ENCODE data around the gene SYT2. TPM values are rescaled to one million over a fixed set of nuclear protein-coding genes. Genes with fewer than 3 reads are reported as not detected.

Gene SYT2
- total and polyA plus RNA-seq, 9 of the 15 experiments (the other 6 are each of a cell fraction or from before 2014, with no cell fraction given), result not detected

GRCh38 chr1:202628646-202629215, 81.5 kb downstream of the SYT2 start:
- WGBS (ENCODE audit: insufficient coverage, low coverage, missing lambda C conversion rate), result under 1% methylated on average over 7 of the region's 7 CpGs
- H4K20me1 ChIP-seq (replicated peaks; ENCODE audit: control insufficient read depth, insufficient read depth, low read length), result peaks cover 10% of the 10 kb centered on the region
- BruUV-seq (replicated peaks), result no TSS peak
- POLR2A ChIA-PET, result interaction anchor here (0.6 to 1.0 kb wide), 3 partner anchors 53 to 339 kb away, joined by 3 read pairs; no protein-coding TSS in a partner anchor
- peaks cover 0 to 7% of the 10 kb centered on the region in 2 experiments; a peak in 3 of 5 replicates for H3K4me1 ChIP-seq (replicated peaks in 1 of 2; ENCODE audit: control insufficient read depth in 2 of 2, insufficient read depth in 2 of 2, low read length in 2 of 2)
- no peak overlapping the region for H3K4me2 ChIP-seq (ENCODE audit: insufficient read depth, low read length)
- no peak overlapping the region for H3K4me3 ChIP-seq
- CTCF ChIA-PET (ENCODE audit: low intra/inter-chr PET ratio), result interaction anchor here (0.6 kb wide), 1 partner anchor 438 kb away, joined by 3 read pairs; no protein-coding TSS in a partner anchor
- H3K27me3 ChIP-seq (ENCODE audit: control insufficient read depth in 2 of 2, insufficient read depth in 2 of 2, low read length in 2 of 2), result peaks cover 7 to 59% of the 10 kb centered on the region in 2 experiments; a peak in 4 of 5 replicates
- intact Hi-C loops (cut with micrococcal nuclease) (no loop called here), in situ Hi-C loops (cut with MboI) (loop anchor here (10.0 kb wide), 1 partner anchor 926 kb away; no protein-coding TSS in a partner anchor)
- H3K27ac ChIP-seq (ENCODE audit: extremely low read depth, low read depth, low read length), result no peak overlapping the region
- DNase-seq (ENCODE audit: extremely low read depth in 1 of 4, low spot score in 3 of 4) (no peak), ATAC-seq (no peak), FAIRE-seq (no peak)
- no peaks in the 10 kb centered on the region; the same call in 2 of the 3 replicates for H3K36me3 ChIP-seq (ENCODE audit: control insufficient read depth, insufficient read depth, low read length)
- H2AFZ ChIP-seq (ENCODE audit: low read depth, low read length), result no peak overlapping the region
- no peaks in the 10 kb centered on the region for H3K9me3 ChIP-seq (replicated peaks; ENCODE audit: control insufficient read depth, insufficient read depth, low read depth, low read length)
- no peak overlapping the region for H3K9ac ChIP-seq (ENCODE audit: insufficient read depth in 1 of 2, low read depth in 2 of 2, low read length in 2 of 2)
- peaks cover 6% of the 10 kb centered on the region for H3K9me1 ChIP-seq (ENCODE audit: control insufficient read depth, insufficient read depth, low read length)
- H3K79me2 ChIP-seq (ENCODE audit: control insufficient read depth, insufficient read depth, low read length), result no peaks in the 10 kb centered on the region
- no peak for TF ChIP-seq SRSF1 (IDR thresholded peaks at IDR 0.05; ENCODE audit: low read depth, low read length)
- TF ChIP-seq SRF (CRISPR knock-in tag; IDR thresholded peaks at IDR 0.05), result no peak
- TF ChIP-seq HMG20B (CRISPR knock-in tag; IDR thresholded peaks at IDR 0.05), result no peak
- TF ChIP-seq FOXP1 (CRISPR knock-in tag; IDR thresholded peaks at IDR 0.05), result no peak
- TF ChIP-seq XRCC4 (IDR thresholded peaks at IDR 0.05; ENCODE audit: extremely low read depth, insufficient read depth, insufficient read length), result no peak
- no peak for TF ChIP-seq NR0B1 (IDR thresholded peaks at IDR 0.05; ENCODE audit: partially characterized antibody)
- TF ChIP-seq ZNF140 (CRISPR knock-in tag; IDR thresholded peaks at IDR 0.05), result no peak
- no peak for TF ChIP-seq ZNF778 (CRISPR knock-in tag; IDR thresholded peaks at IDR 0.05)
- TF ChIP-seq KHSRP (IDR thresholded peaks at IDR 0.05), result no peak
- TF ChIP-seq TARDBP (IDR thresholded peaks at IDR 0.05), result no peak
- TF ChIP-seq, protein P1, sequence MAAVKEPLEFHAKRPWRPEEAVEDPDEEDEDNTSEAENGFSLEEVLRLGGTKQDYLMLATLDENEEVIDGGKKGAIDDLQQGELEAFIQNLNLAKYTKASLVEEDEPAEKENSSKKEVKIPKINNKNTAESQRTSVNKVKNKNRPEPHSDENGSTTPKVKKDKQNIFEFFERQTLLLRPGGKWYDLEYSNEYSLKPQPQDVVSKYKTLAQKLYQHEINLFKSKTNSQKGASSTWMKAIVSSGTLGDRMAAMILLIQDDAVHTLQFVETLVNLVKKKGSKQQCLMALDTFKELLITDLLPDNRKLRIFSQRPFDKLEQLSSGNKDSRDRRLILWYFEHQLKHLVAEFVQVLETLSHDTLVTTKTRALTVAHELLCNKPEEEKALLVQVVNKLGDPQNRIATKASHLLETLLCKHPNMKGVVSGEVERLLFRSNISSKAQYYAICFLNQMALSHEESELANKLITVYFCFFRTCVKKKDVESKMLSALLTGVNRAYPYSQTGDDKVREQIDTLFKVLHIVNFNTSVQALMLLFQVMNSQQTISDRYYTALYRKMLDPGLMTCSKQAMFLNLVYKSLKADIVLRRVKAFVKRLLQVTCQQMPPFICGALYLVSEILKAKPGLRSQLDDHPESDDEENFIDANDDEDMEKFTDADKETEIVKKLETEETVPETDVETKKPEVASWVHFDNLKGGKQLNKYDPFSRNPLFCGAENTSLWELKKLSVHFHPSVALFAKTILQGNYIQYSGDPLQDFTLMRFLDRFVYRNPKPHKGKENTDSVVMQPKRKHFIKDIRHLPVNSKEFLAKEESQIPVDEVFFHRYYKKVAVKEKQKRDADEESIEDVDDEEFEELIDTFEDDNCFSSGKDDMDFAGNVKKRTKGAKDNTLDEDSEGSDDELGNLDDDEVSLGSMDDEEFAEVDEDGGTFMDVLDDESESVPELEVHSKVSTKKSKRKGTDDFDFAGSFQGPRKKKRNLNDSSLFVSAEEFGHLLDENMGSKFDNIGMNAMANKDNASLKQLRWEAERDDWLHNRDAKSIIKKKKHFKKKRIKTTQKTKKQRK (IDR thresholded peaks at IDR 0.05; ENCODE audit: borderline replicate concordance, low read depth, low read length), result no peak
- no peak for TF ChIP-seq ZBTB43 (CRISPR knock-in tag; IDR thresholded peaks at IDR 0.05)
- no peak for TF ChIP-seq IFI16 (CRISPR knock-in tag; IDR thresholded peaks at IDR 0.05)
- no peak for TF ChIP-seq NEUROD1 (IDR thresholded peaks at IDR 0.05; ENCODE audit: borderline replicate concordance, low read depth, low read length, partially characterized antibody)
- no peak for TF ChIP-seq PHTF2 (CRISPR knock-in tag; IDR thresholded peaks at IDR 0.05)
- TF ChIP-seq, protein P2, sequence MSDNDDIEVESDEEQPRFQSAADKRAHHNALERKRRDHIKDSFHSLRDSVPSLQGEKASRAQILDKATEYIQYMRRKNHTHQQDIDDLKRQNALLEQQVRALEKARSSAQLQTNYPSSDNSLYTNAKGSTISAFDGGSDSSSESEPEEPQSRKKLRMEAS (CRISPR knock-in tag; IDR thresholded peaks at IDR 0.05), result no peak
- no peak for TF ChIP-seq SMARCE1 (IDR thresholded peaks at IDR 0.05)
- TF ChIP-seq CHD2 (IDR thresholded peaks at IDR 0.05; ENCODE audit: low read depth, low read length), result no peak
